OCI-LY3 (cell line): Measurements from ENCODE around the gene USF1.

Experiments
- EZH2phosphoT487 ChIP-seq: fragments of 200-600 bp; shearing (Covaris generic); IDR thresholded peaks from 2 replicates; pipeline ENCODE4 v1.6.1; 2018; ENCODE audit warnings: antibody characterized with exemption, mixed run types, low read depth
- TF ChIP-seq, protein P1 (sequence below): fragments of 200-600, 300-600 bp; sonication (generic); IDR thresholded peaks from 2 replicates; pipeline ENCODE4 v1.5.1; 2014; ENCODE audit warnings: antibody characterized with exemption, low read length, low read depth

DNA sequence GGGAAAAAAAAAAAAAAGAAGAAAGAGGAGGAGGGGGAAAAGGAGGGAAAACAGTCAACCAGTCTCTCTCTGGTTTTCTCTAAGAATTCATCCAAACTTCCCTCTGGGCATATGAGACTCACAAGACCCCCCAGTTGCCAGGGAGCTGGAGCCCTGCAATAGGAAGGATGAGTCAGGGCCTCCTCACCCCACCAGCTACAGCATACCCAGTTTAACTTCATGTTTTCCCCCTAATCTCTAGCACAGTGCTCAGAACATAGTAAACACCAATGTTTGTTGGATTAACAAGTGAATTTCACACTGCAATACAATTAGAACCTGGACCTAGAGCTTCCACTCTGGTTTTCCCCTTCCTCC lies 32.7 kb downstream of the USF1 start:
- TF ChIP-seq, protein P1, sequence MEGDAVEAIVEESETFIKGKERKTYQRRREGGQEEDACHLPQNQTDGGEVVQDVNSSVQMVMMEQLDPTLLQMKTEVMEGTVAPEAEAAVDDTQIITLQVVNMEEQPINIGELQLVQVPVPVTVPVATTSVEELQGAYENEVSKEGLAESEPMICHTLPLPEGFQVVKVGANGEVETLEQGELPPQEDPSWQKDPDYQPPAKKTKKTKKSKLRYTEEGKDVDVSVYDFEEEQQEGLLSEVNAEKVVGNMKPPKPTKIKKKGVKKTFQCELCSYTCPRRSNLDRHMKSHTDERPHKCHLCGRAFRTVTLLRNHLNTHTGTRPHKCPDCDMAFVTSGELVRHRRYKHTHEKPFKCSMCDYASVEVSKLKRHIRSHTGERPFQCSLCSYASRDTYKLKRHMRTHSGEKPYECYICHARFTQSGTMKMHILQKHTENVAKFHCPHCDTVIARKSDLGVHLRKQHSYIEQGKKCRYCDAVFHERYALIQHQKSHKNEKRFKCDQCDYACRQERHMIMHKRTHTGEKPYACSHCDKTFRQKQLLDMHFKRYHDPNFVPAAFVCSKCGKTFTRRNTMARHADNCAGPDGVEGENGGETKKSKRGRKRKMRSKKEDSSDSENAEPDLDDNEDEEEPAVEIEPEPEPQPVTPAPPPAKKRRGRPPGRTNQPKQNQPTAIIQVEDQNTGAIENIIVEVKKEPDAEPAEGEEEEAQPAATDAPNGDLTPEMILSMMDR: no peak
- TF ChIP-seq EZH2phosphoT487: no peak
